GM12891 (cell line): Measurements from ENCODE around the gene DYNLRB1.

ENCODE experiments used
- PAX5 ChIP-seq: IDR thresholded peaks from 2 replicates; pipeline ENCODE4 v1.6.1; 2011; ENCODE audit warnings: low read length, moderate library complexity, mild to moderate bottlenecking; ENCODE audit not compliant: insufficient read depth, severe bottlenecking
- POLR2A ChIP-seq: IDR thresholded peaks from 2 replicates; pipeline ENCODE4 v1.6.1; 2011; ENCODE audit warnings: low read depth, low read length, control low read depth
- POLR2AphosphoS5 ChIP-seq: IDR thresholded peaks from 2 replicates; pipeline ENCODE4 v1.6.1; 2011; ENCODE audit warnings: low read depth, low read length, control low read depth
- POU2F2 ChIP-seq: IDR thresholded peaks from 2 replicates; pipeline ENCODE4 v1.6.1; 2011; ENCODE audit warnings: low read depth, mild to moderate bottlenecking, control low read depth, low read length, moderate library complexity
- SPI1 ChIP-seq: IDR thresholded peaks from 2 replicates; pipeline ENCODE4 v1.6.1; 2011; ENCODE audit warnings: low read depth, low read length, control low read depth
- TAF1 ChIP-seq: IDR thresholded peaks from 2 replicates; pipeline ENCODE4 v1.6.1; 2011; ENCODE audit warnings: low read depth, low read length, control low read depth

DNA sequence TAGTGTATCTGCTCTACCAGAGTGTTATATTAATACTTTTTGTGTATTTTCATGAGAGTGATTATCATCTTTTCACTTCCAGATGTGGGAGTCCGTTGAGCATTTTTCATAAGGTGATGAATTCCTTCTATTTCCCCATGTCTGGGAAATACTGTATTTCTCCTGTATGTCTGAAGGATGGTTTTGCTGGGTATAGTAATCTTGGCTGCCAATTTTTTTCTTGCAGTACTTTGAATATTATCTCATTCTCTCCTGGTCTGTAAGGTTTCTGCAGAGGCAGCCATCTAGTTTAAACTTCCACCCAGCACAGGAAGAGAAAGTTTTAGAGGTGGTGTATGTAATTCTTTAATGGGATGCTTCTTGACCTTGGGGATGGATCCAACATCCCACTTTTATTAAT lies 15.4 kb upstream of the DYNLRB1 start:
- TF ChIP-seq TAF1 = no peak
- TF ChIP-seq PAX5 = no peak
- TF ChIP-seq POLR2AphosphoS5 = no peak
- TF ChIP-seq POLR2A = no peak
- no peak for TF ChIP-seq SPI1
- no peak for TF ChIP-seq POU2F2
